Measurements from ENCODE around the gene ATP5PO.

- TF ChIP-seq, protein P1, sequence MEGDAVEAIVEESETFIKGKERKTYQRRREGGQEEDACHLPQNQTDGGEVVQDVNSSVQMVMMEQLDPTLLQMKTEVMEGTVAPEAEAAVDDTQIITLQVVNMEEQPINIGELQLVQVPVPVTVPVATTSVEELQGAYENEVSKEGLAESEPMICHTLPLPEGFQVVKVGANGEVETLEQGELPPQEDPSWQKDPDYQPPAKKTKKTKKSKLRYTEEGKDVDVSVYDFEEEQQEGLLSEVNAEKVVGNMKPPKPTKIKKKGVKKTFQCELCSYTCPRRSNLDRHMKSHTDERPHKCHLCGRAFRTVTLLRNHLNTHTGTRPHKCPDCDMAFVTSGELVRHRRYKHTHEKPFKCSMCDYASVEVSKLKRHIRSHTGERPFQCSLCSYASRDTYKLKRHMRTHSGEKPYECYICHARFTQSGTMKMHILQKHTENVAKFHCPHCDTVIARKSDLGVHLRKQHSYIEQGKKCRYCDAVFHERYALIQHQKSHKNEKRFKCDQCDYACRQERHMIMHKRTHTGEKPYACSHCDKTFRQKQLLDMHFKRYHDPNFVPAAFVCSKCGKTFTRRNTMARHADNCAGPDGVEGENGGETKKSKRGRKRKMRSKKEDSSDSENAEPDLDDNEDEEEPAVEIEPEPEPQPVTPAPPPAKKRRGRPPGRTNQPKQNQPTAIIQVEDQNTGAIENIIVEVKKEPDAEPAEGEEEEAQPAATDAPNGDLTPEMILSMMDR (IDR thresholded peaks at IDR 0.05), result no peak
- TF ChIP-seq POLR2A (IDR thresholded peaks at IDR 0.05), result no peak
Measured at GRCh38 chr21:33937146-33937545, 21.5 kb upstream of the ATP5PO start.
